ENCODE data around the gene PTPRE. TPM values are rescaled to one million over a fixed set of nuclear protein-coding genes. Genes with fewer than 3 reads are reported as not detected.

The PTPRE gene
- total RNA-seq, 4 donors from 2014 or later, result 17.4 to 23.0 (median 20.1) TPM

DNA sequence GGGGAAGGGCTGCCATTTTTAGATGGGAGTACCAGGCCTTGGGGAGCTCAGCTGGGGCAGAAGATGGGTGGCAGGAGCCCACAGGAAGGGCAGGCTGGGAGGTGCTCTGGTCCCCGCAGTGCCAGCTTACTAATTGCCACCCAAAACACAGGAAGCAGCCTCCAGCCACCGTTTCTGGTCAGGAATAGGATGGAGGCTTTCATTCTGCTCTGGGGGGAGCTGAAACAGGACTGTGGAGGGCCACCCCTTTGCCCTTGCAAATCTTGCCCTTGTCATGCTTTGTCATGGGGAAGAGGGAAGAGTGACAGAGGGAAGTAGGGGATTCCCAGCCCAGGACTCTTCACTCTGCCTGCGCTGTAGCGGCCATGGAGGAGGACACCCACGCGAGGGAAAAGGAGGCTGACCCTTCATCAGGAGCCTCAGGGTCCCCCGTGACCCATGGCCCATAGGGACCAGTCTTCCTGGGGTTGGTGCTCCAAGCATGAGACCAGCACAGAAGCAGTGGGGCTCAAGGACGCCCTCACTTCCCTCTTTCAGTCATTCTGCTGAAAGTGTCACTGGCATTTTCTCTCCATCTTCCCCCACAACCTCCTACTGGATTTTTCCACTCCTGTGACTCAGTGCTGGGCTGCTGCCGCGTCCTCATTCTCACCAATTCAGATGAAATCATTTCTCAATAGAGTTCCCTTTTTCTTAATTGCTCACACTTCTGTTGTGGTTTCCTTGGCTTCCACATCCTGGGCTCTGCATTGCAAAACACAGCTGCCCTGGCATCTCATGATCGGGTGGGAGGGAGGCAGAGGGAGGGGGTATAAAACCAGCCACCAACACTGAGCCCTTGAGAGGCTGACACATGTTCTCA, 157.4 kb downstream of the PTPRE start:
- TF ChIP-seq CTCF (IDR thresholded peaks at IDR 0.05) (no peak), POLR2A (IDR thresholded peaks at IDR 0.05) (no peak)
- intact Hi-C loops (cut with DNase I; ENCODE audit: low total_unique reads), result loop anchor here (10.0 kb wide), 1 partner anchor 160 kb away; the partner anchor contains the start of gene PTPRE
- WGBS, 2 donors, result 47 to 57% methylated on average over 11 of the region's 11 CpGs
- no peak overlapping the region for H3K4me3 ChIP-seq (ENCODE audit: low read depth, poor library complexity, severe bottlenecking)
- DNase-seq (ENCODE audit: low spot score in 2 of 2), result peak; percentile 79 to 93

DNA sequence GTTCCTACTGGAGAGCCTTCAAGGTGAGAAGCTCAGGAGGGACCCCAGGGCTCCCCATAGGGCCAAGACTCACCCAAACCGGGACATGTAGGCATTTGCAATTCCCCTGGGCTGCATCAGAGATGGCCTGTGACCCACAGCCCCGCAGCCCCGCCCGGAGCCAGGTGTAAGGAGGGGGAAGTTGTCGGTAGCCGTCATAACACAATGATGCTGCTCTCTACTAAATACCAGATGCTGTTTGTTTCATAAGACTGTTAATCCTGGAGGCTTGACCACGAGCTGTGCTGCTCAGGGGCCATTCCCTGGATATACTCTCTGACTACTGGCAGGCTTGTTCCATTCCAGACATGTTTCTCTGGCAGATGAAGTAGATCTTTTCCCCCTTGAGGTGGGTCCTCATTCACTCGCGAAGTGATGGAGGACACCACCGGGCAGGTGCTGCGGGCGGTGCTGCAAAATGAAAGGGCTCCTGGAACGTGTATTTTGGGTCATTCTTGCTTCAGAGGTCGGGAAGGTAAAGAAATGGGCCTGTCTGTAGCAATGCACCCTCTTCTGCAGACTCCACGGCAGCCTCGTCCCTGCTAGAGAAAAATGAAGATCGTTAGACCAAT, 158.2 kb downstream of the PTPRE start:
- 65 to 76% methylated on average over 17 of the region's 17 CpGs for WGBS, 2 donors
- DNase-seq (ENCODE audit: low spot score in 2 of 2), result no peak
- H3K4me3 ChIP-seq (ENCODE audit: low read depth, poor library complexity, severe bottlenecking), result no peak overlapping the region
- intact Hi-C loops (cut with DNase I; ENCODE audit: low total_unique reads), result loop anchor here (10.0 kb wide), 1 partner anchor 160 kb away; the partner anchor contains the start of gene PTPRE
- no peak for TF ChIP-seq CTCF (IDR thresholded peaks at IDR 0.05)
- no peak for TF ChIP-seq POLR2A (IDR thresholded peaks at IDR 0.05)

DNA sequence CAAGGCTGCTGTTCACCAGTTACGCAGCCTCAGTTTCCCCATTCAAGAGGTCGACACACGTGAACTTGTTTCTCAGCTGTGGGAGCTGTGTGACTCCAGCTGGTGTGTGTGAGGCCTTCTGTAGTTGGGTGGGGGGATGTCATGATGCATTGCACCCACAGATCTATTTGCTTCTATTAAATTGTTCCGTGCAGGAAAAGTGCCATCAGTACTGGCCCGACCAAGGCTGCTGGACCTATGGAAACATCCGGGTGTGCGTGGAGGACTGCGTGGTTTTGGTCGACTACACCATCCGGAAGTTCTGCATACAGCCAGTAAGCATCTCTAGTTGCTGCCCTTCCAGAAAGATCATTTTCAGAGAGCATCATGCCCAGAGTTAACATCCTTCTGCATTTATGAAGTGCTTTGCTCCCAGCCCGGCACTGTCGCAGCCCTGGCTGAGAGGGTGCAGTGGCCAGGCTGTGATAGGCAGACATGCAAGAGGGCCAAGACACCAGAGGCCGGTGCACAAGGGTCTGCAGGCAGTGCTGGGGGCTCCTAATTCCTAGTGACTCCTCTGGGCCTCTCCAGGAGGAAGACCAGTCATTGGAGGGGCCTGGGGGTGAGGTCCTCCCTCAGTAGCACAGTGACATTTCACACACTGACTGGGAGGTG, 159.1 kb downstream of the PTPRE start:
- TF ChIP-seq CTCF (IDR thresholded peaks at IDR 0.05) (no peak), POLR2A (IDR thresholded peaks at IDR 0.05) (no peak)
- intact Hi-C loops (cut with DNase I; ENCODE audit: low total_unique reads), result loop anchor here (10.0 kb wide), 1 partner anchor 161 kb away; the partner anchor contains the start of gene PTPRE
- WGBS, 2 donors, result 91 to 95% methylated on average over 13 of the region's 13 CpGs
- no peak for DNase-seq (ENCODE audit: low spot score in 2 of 2)
- no peak overlapping the region for H3K4me3 ChIP-seq (ENCODE audit: low read depth, poor library complexity, severe bottlenecking)

DNA sequence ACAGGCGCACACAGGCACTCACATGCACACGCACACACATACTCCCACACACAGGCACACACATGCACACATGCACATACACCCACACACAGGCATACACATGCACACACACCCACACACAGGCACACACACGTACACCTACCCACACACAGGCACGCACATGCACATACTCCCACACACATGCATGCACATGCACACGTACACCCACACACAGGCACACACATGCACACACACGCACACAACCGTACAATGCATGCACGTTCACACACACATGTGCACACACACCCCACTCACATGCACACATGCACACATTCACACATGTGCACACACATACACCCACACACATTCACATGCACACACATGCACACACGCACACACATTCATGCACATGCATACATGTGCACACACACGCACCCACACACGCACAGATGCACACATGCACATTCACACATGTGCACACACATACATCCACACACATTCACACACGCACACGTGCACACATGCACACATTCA, 160.0 kb downstream of the PTPRE start:
- peak in 1 of 2 donors; percentile 57 for DNase-seq (ENCODE audit: low spot score in 2 of 2)
- intact Hi-C loops (cut with DNase I; ENCODE audit: low total_unique reads), result loop anchor here (10.0 kb wide), 1 partner anchor 162 kb away; the partner anchor contains the start of gene PTPRE
- H3K4me3 ChIP-seq (ENCODE audit: low read depth, poor library complexity, severe bottlenecking), result no peak overlapping the region
- 83 to 84% methylated on average over 13 of the region's 13 CpGs for WGBS, 2 donors
- TF ChIP-seq POLR2A (IDR thresholded peaks at IDR 0.05) (no peak), CTCF (IDR thresholded peaks at IDR 0.05) (no peak)

- TF ChIP-seq CTCF (IDR thresholded peaks at IDR 0.05), result no peak
- no peak for TF ChIP-seq POLR2A (IDR thresholded peaks at IDR 0.05)
- DNase-seq (ENCODE audit: low spot score in 2 of 2), result peak in 1 of 2 donors; percentile 82
- 90 to 92% methylated on average over 21 to 23 of the region's 25 CpGs for WGBS, 2 donors
- intact Hi-C loops (cut with DNase I; ENCODE audit: low total_unique reads), result loop anchor here (2.0 to 10.0 kb wide), 2 partner anchors 33 to 163 kb away; partner anchors contain the start of gene PTPRE
- no peak overlapping the region for H3K4me3 ChIP-seq (ENCODE audit: low read depth, poor library complexity, severe bottlenecking)
Observed at GRCh38 chr10:128067691-128068397, 160.9 kb downstream of the PTPRE start.

Data from lower leg skin (tissue), 4 donors.